Posterior vena cava (tissue), 2 donors: ENCODE results near the gene PFKM. TPM values are rescaled to one million over a fixed set of nuclear protein-coding genes. Genes with fewer than 3 reads are reported as not detected.

Source experiments
- DNase-seq: peaks from one replicate; pipeline ENCODE4 v3.0.0-alpha.2; 2020; ENCODE audit warnings: low spot score
- intact Hi-C, 2 donors: fragments of 100-400 bp; cut with DNase I; formaldehyde crosslinking; loops; one replicate each; pipeline versions ENCODE4 v1.14.1 to v1.14.2; 2022 to 2023
- long read RNA-seq, 2 donors: library from polyadenylated mRNA; unstranded; transcript quantifications; one replicate each; pipeline ENCODE4 v2.0.0, GENCODE V29; 2020 to 2021
- total RNA-seq, 2 donors: library from RNA; stranded (reverse); fragmentation: NEBNext Ultra II Directional; extraction: Animal tissue kit (Norgen Biotek cat#: 25700); gene quantifications; one replicate each; pipeline ENCODE4 v1.2.1, GENCODE V29; 2021
- donor health status: DM: yes; HTN: yes; CAD: no.
- donor health status: DM: yes; HTN: yes; CAD: no.

The PFKM gene
- total RNA-seq = 10 to 100 TPM; 44.7 to 49.0 TPM
- long read RNA-seq, donor 1, transcript PFKM-203 (23 exons, 3,224 nt) = major isoform, 8 of 18 reads
- long read RNA-seq, donor 1, partial matches to known transcripts = 5 of 18 reads
- long read RNA-seq, donor 1, other reads (novel, unspliced or antisense) = 4 of 18 reads
- long read RNA-seq, donor 2, transcript PFKM-203 (23 exons, 3,224 nt) = major isoform, 32 of 51 reads
- long read RNA-seq, donor 2, partial matches to known transcripts = 14 of 51 reads
- long read RNA-seq, donor 2, other reads (novel, unspliced or antisense) = 4 of 51 reads

- peak; percentile 87 for DNase-seq
- intact Hi-C loops = no loop called here
These were observed at the start of gene PFKM for GRCh38 chr12:48119078-48119833. PFKM (plus strand) TSS chr12:48119364; CDS start chr12:48122775, 3,411 bp downstream.

- intact Hi-C loops = no loop called here
- DNase-seq = no peak
These were observed 49.1 kb upstream of the PFKM start for GRCh38 chr12:48070033-48070432.

GRCh38 chr12:48070731-48071130 lies 48.4 kb upstream of the PFKM start:
- DNase-seq = no peak
- intact Hi-C loops = no loop called here

- intact Hi-C loops = no loop called here
- no peak for DNase-seq
These were observed 47.4 kb upstream of the PFKM start for GRCh38 chr12:48071808-48072207.

- DNase-seq = no peak
- intact Hi-C loops = no loop called here
These were observed 46.9 kb upstream of the PFKM start for GRCh38 chr12:48072266-48072665.

- intact Hi-C loops = no loop called here
- DNase-seq = no peak
These were observed 44.9 kb upstream of the PFKM start for GRCh38 chr12:48074266-48074665.

GRCh38 chr12:48075832-48076231 lies 43.3 kb upstream of the PFKM start:
- intact Hi-C loops = no loop called here
- no peak for DNase-seq

- intact Hi-C loops = no loop called here
- DNase-seq = no peak
These were observed 42.1 kb upstream of the PFKM start for GRCh38 chr12:48077111-48077510.

- no peak for DNase-seq
- intact Hi-C loops = no loop called here
These were observed 40.3 kb upstream of the PFKM start for GRCh38 chr12:48078901-48079300.

- no peak for DNase-seq
- intact Hi-C loops = loop anchor here in 1 of 2 donors (10.0 kb wide), 1 partner anchor 85 kb away; no protein-coding TSS in a partner anchor
These were observed 38.9 kb upstream of the PFKM start for GRCh38 chr12:48080285-48080684.

- no peak for DNase-seq
- intact Hi-C loops = loop anchor here in 1 of 2 donors (10.0 kb wide), 1 partner anchor 84 kb away; no protein-coding TSS in a partner anchor
These were observed 38.3 kb upstream of the PFKM start for GRCh38 chr12:48080821-48081220.

GRCh38 chr12:48084066-48084465 lies 35.1 kb upstream of the PFKM start:
- intact Hi-C loops = loop anchor here in 1 of 2 donors (10.0 kb wide), 1 partner anchor 81 kb away; no protein-coding TSS in a partner anchor
- DNase-seq = no peak

- intact Hi-C loops = loop anchor here in 1 of 2 donors (10.0 kb wide), 1 partner anchor 80 kb away; no protein-coding TSS in a partner anchor
These were observed 34.2 kb upstream of the PFKM start for GRCh38 chr12:48084841-48085460.

GRCh38 chr12:48086327-48086726 lies 32.8 kb upstream of the PFKM start:
- intact Hi-C loops = loop anchor here in 1 of 2 donors (10.0 kb wide), 1 partner anchor 78 kb away; no protein-coding TSS in a partner anchor
- DNase-seq = no peak

More at GRCh38 chr12:48084841-48085460, 34.2 kb upstream of the PFKM start:
- no peak for DNase-seq

GRCh38 chr12:48092611-48093010 lies 26.6 kb upstream of the PFKM start:
- DNase-seq = no peak
- intact Hi-C loops = no loop called here

- intact Hi-C loops = no loop called here
- no peak for DNase-seq
These were observed 14.6 kb upstream of the PFKM start for GRCh38 chr12:48104531-48104930.

GRCh38 chr12:48105321-48105866 lies 13.8 kb upstream of the PFKM start:
- intact Hi-C loops = no loop called here
- no peak for DNase-seq

- DNase-seq = peak; percentile 97
- intact Hi-C loops = no loop called here
These were observed 13.1 kb upstream of the PFKM start, which contains the start of gene SENP1 for GRCh38 chr12:48105867-48106680. SENP1 (minus strand) TSS chr12:48106079; CDS start chr12:48101472, 4,607 bp downstream.
